Lung (tissue), 13 donors: Measurements from ENCODE around the gene SLC3A2. TPM values are rescaled to one million over a fixed set of nuclear protein-coding genes. Genes with fewer than 3 reads are reported as not detected.
A peak's percentile ranks its signal among the peaks of the same experiment; 100 is the strongest.
"Not testable (repeated sequence)": the region's sequence is repeated elsewhere in the genome, so short reads cannot be mapped to it uniquely, and the experiment has no call there.

Experiments used
- ATAC-seq: fragments of 200-7000 bp; cut with Tn5 transposase; one replicate; pipeline ENCODE4 v1.9.1; 2020; ENCODE audit warnings: moderate number of reproducible peaks; ENCODE audit not compliant: insufficient read depth, low FRiP score
- DNase-seq, 3 donors: peaks; one replicate each; pipeline ENCODE4 v3.0.0-alpha.2; 2013 to 2017
- H3K27ac ChIP-seq, 2 donors: one replicate each; pipeline ENCODE4 v1.5.1; 2013; ENCODE audit warnings: mild to moderate bottlenecking in 2 of 2, moderate library complexity in 2 of 2, control low read depth in 1 of 2, inconsistent platforms in 1 of 2, low read depth in 1 of 2, low read length in 1 of 2
- H3K27me3 ChIP-seq, 3 donors: one replicate each; pipeline ENCODE4 v1.5.1; 2013; ENCODE audit warnings: low read length in 2 of 3; ENCODE audit not compliant: control insufficient read depth in 3 of 3, insufficient read depth in 3 of 3
- H3K36me3 ChIP-seq, 4 donors: one replicate each; pipeline ENCODE4 v1.5.1; 2013; ENCODE audit warnings: low read length in 4 of 4, mild to moderate bottlenecking in 1 of 4, moderate library complexity in 1 of 4; ENCODE audit not compliant: control insufficient read depth in 4 of 4, insufficient read depth in 4 of 4
- H3K4me1 ChIP-seq, 5 donors: one replicate each; pipeline ENCODE4 v1.5.1; 2013; ENCODE audit warnings: low read length in 5 of 5, mild to moderate bottlenecking in 2 of 5, moderate library complexity in 1 of 5; ENCODE audit not compliant: control insufficient read depth in 5 of 5, insufficient read depth in 5 of 5
- H3K4me3 ChIP-seq: one replicate; pipeline ENCODE4 v1.5.1; 2013; ENCODE audit warnings: mild to moderate bottlenecking, control low read depth, moderate library complexity
- H3K9ac ChIP-seq, 2 donors: one replicate each; pipeline ENCODE4 v1.5.1; 2013; ENCODE audit warnings: low read length in 2 of 2, control low read depth in 1 of 2; ENCODE audit not compliant: insufficient read depth in 1 of 2
- H3K9me3 ChIP-seq, 4 donors: one replicate each; pipeline ENCODE4 v1.5.1; 2013; ENCODE audit warnings: low read length in 3 of 4, mild to moderate bottlenecking in 1 of 4, moderate library complexity in 1 of 4; ENCODE audit not compliant: control insufficient read depth in 4 of 4, insufficient read depth in 3 of 4
- CTCF ChIP-seq: IDR thresholded peaks from 2 replicates; pipeline ENCODE4 v1.5.1; 2012; ENCODE audit warnings: mild to moderate bottlenecking; ENCODE audit errors: control extremely low read depth, extremely low read depth
- WGBS, 2 donors: extraction: QIAGEN DNeasy Blood & Tissue Kit; methylation state at CpG; one replicate each; pipeline ENCODE4 v1.1.7; 2013; 5-methylcytosine and 5-hydroxymethylcytosine counted together
- polyA plus RNA-seq, 2 donors: library from polyadenylated mRNA; stranded (reverse); fragments of 200-250 nt; gene quantifications; one replicate each; pipeline ENCODE4 v1.2.1, GENCODE V29; 2013
- small RNA-seq: library from RNA; depleted of rRNA; stranded (forward); fragments of <200 nt; gene quantifications from one replicate; pipeline ENCODE3, GENCODE V24; 2014; ENCODE audit warnings: low replicate concordance
- total RNA-seq, 2 donors: library from RNA; depleted of rRNA in 1 of 2; stranded (reverse); fragments of >200 nt in 1 of 2; gene quantifications; one replicate each; pipeline ENCODE4 v1.2.1, GENCODE V29; 2014 to 2021
- donor health status: control.
- donor health status: control.
- donor health status: Bipolar disorder and iron deficiency.
- donor health status: healthy.
- donor health status: DM: yes; HTN: yes; CAD: no.

SLC3A2 gene
- total and polyA plus RNA-seq, 4 donors: 151 to 265 (median 211) TPM

- H3K27me3 ChIP-seq: peaks cover 0 to 3% (median 0%) of the 10 kb centered on the region in 3 donors
- peaks cover 0 to 14% (median 0%) of the 10 kb centered on the region in 5 donors for H3K4me1 ChIP-seq
- no peak overlapping the region for H3K27ac ChIP-seq
- H3K9me3 ChIP-seq: no peaks in the 10 kb centered on the region
- H3K36me3 ChIP-seq: no peaks in the 10 kb centered on the region
- no peak overlapping the region for H3K4me3 ChIP-seq
- ATAC-seq (no peak), DNase-seq (no peak)
- no peak overlapping the region for H3K9ac ChIP-seq
- 29 to 41% methylated on average over 1 of the region's 1 CpG for WGBS, 2 donors
- TF ChIP-seq CTCF: no peak
Observed at GRCh38 chr11:62934496-62934785, 53.7 kb downstream of the SLC3A2 start.

- not testable (repeated sequence) for DNase-seq, ATAC-seq, H3K27me3 ChIP-seq, H3K36me3 ChIP-seq, H3K9me3 ChIP-seq, H3K27ac ChIP-seq, H3K4me3 ChIP-seq, H3K4me1 ChIP-seq, H3K9ac ChIP-seq
- 90 to 98% methylated on average over 2 of the region's 2 CpGs for WGBS, 2 donors
Observed at GRCh38 chr11:62937528-62937927, 56.8 kb downstream of the SLC3A2 start.

Small RNA genes within 50 kb of the gene (small RNA-seq; reads per million reads assigned to genes)
- not detected for gene RF00099
- not detected for gene RN7SL259P
- gene SNORD22: not detected
- gene SNORD26: not detected
- not detected for gene SNORD27
- not detected for gene SNORD28
- gene SNORD30: 1,277 reads per million, percentile 99 among the genes with 10 or more reads in this experiment

Other genes with a start within 250 kb of the SLC3A2 start
- gene GANAB, start 234.3 kb upstream of the SLC3A2 start, total RNA-seq: 100 to 1,000 TPM; 181 to 266 TPM
- gene GANAB, start 234.3 kb upstream of the SLC3A2 start, polyA plus RNA-seq: 100 to 1,000 TPM; 104 to 155 TPM
- 10 to 100 TPM; 15.5 to 22.7 TPM for gene INTS5, start 227.6 kb upstream of the SLC3A2 start, total RNA-seq
- 10 to 100 TPM in 1 of 2 donors, 1 to 10 TPM in 1; 8.5 to 17.4 TPM for gene INTS5, start 227.6 kb upstream of the SLC3A2 start, polyA plus RNA-seq
- 10 to 100 TPM; 19.0 to 54.0 TPM for gene C11orf98, start 215.7 kb upstream of the SLC3A2 start, total RNA-seq
- gene C11orf98, start 215.7 kb upstream of the SLC3A2 start, polyA plus RNA-seq: 100 to 1,000 TPM; 135 to 140 TPM
- gene CSKMT, start 215.6 kb upstream of the SLC3A2 start, total RNA-seq: 10 to 100 TPM in 1 of 2 donors, 1 to 10 TPM in 1; 5.3 to 19.8 TPM
- 10 to 100 TPM; 11.0 to 37.1 TPM for gene CSKMT, start 215.6 kb upstream of the SLC3A2 start, polyA plus RNA-seq
- gene UQCC3, start 209.2 kb upstream of the SLC3A2 start, total RNA-seq: 10 to 100 TPM in 1 of 2 donors, 1 to 10 TPM in 1; 8.6 to 10.4 TPM
- 10 to 100 TPM in 1 of 2 donors, 1 to 10 TPM in 1; 8.7 to 20.1 TPM for gene UQCC3, start 209.2 kb upstream of the SLC3A2 start, polyA plus RNA-seq
- gene LBHD1, start 208.6 kb upstream of the SLC3A2 start, total RNA-seq: 1 to 10 TPM; 4.4 to 8.9 TPM
- 1 to 10 TPM; 4.4 to 5.7 TPM for gene LBHD1, start 208.6 kb upstream of the SLC3A2 start, polyA plus RNA-seq
- 10 to 100 TPM; 54.8 to 80.2 TPM for gene UBXN1, start 201.8 kb upstream of the SLC3A2 start, total RNA-seq
- 100 to 1,000 TPM; 149 to 168 TPM for gene UBXN1, start 201.8 kb upstream of the SLC3A2 start, polyA plus RNA-seq
- 1 to 10 TPM in 1 of 2 donors, under 1 TPM in 1; 0.57 to 2.6 TPM for gene LRRN4CL, start 191.4 kb upstream of the SLC3A2 start, total RNA-seq
- gene LRRN4CL, start 191.4 kb upstream of the SLC3A2 start, polyA plus RNA-seq: 1 to 10 TPM in 1 of 2 donors, under 1 TPM in 1; 0.46 to 1.9 TPM
- 100 to 1,000 TPM in 1 of 2 donors, 10 to 100 TPM in 1; 30.7 to 120 TPM for gene BSCL2, start 173.5 kb upstream of the SLC3A2 start, total RNA-seq
- 100 to 1,000 TPM in 1 of 2 donors, 10 to 100 TPM in 1; 65.7 to 190 TPM for gene BSCL2, start 173.5 kb upstream of the SLC3A2 start, polyA plus RNA-seq
- under 1 TPM in 1 of 2 donors, not detected in 1; 0.40 TPM for gene GNG3, start 173.2 kb upstream of the SLC3A2 start, total RNA-seq
- gene GNG3, start 173.2 kb upstream of the SLC3A2 start, polyA plus RNA-seq: under 1 TPM; 0.05 to 0.26 TPM
- 10 to 100 TPM; 41.4 to 53.1 TPM for gene HNRNPUL2, start 153.4 kb upstream of the SLC3A2 start, total RNA-seq
- gene HNRNPUL2, start 153.4 kb upstream of the SLC3A2 start, polyA plus RNA-seq: 10 to 100 TPM; 25.6 to 29.5 TPM
- gene TTC9C, start 152.4 kb upstream of the SLC3A2 start, total RNA-seq: 10 to 100 TPM; 27.7 to 33.8 TPM
- gene TTC9C, start 152.4 kb upstream of the SLC3A2 start, polyA plus RNA-seq: 10 to 100 TPM; 22.6 to 55.5 TPM
- gene ZBTB3, start 126.7 kb upstream of the SLC3A2 start, total RNA-seq: 10 to 100 TPM in 1 of 2 donors, 1 to 10 TPM in 1; 8.9 to 12.9 TPM
- 1 to 10 TPM; 2.1 to 5.8 TPM for gene ZBTB3, start 126.7 kb upstream of the SLC3A2 start, polyA plus RNA-seq
- 10 to 100 TPM; 52.0 to 72.9 TPM for gene POLR2G, start 119.3 kb upstream of the SLC3A2 start, total RNA-seq
- 100 to 1,000 TPM; 141 to 148 TPM for gene POLR2G, start 119.3 kb upstream of the SLC3A2 start, polyA plus RNA-seq
- gene TAF6L, start 109.5 kb upstream of the SLC3A2 start, total RNA-seq: 10 to 100 TPM; 22.6 to 27.8 TPM
- gene TAF6L, start 109.5 kb upstream of the SLC3A2 start, polyA plus RNA-seq: 10 to 100 TPM; 18.7 to 32.7 TPM
- 10 to 100 TPM; 40.0 to 61.0 TPM for gene TMEM179B, start 93.5 kb upstream of the SLC3A2 start, total RNA-seq
- gene TMEM179B, start 93.5 kb upstream of the SLC3A2 start, polyA plus RNA-seq: 10 to 100 TPM; 68.8 to 87.6 TPM
- gene TMEM223, start 88.9 kb upstream of the SLC3A2 start, total RNA-seq: 10 to 100 TPM in 1 of 2 donors, 1 to 10 TPM in 1; 9.7 to 15.6 TPM
- 10 to 100 TPM; 21.9 to 38.6 TPM for gene TMEM223, start 88.9 kb upstream of the SLC3A2 start, polyA plus RNA-seq
- gene NXF1, start 75.5 kb upstream of the SLC3A2 start, total RNA-seq: 10 to 100 TPM; 62.6 to 89.4 TPM
- 10 to 100 TPM; 68.4 to 82.5 TPM for gene NXF1, start 75.5 kb upstream of the SLC3A2 start, polyA plus RNA-seq
- gene STX5, start 48.8 kb upstream of the SLC3A2 start, total RNA-seq: 10 to 100 TPM; 38.7 to 47.6 TPM
- 10 to 100 TPM; 19.8 to 36.6 TPM for gene STX5, start 48.8 kb upstream of the SLC3A2 start, polyA plus RNA-seq
- gene TEX54, start 48.1 kb upstream of the SLC3A2 start, total RNA-seq: not detected
- not detected for gene TEX54, start 48.1 kb upstream of the SLC3A2 start, polyA plus RNA-seq
- gene WDR74, start 41.3 kb upstream of the SLC3A2 start, total RNA-seq: 10 to 100 TPM; 26.2 to 41.4 TPM
- gene WDR74, start 41.3 kb upstream of the SLC3A2 start, polyA plus RNA-seq: 10 to 100 TPM; 42.5 to 64.1 TPM
- 1 to 10 TPM; 1.1 to 1.5 TPM for gene CHRM1, start 40.5 kb downstream of the SLC3A2 start, total RNA-seq
- 1 to 10 TPM in 1 of 2 donors, under 1 TPM in 1; 0.38 to 1.3 TPM for gene CHRM1, start 40.5 kb downstream of the SLC3A2 start, polyA plus RNA-seq
- gene SLC22A6, start 104.1 kb downstream of the SLC3A2 start, total RNA-seq: not detected
- gene SLC22A6, start 104.1 kb downstream of the SLC3A2 start, polyA plus RNA-seq: not detected
- not detected for gene SLC22A8, start 134.9 kb downstream of the SLC3A2 start, total RNA-seq
- gene SLC22A8, start 134.9 kb downstream of the SLC3A2 start, polyA plus RNA-seq: not detected